Measurements from ENCODE around the gene TDRD3. TPM values are rescaled to one million over a fixed set of nuclear protein-coding genes. Genes with fewer than 3 reads are reported as not detected.

The TDRD3 gene
- total and polyA plus RNA-seq, 9 donors = 23.5 to 37.4 (median 27.5) TPM

- Histone ChIP-seq H3K27me3 (ENCODE audit: control insufficient read depth, insufficient read depth, low read length) (no peaks in the 10 kb centered on the region), H3K4me3 (ENCODE audit: low read length) (no peak overlapping the region), H3K4me1 (ENCODE audit: control insufficient read depth, insufficient read depth, low read length) (no peaks in the 10 kb centered on the region), H3K27ac (ENCODE audit: low read length) (no peak overlapping the region), H3K36me3 (ENCODE audit: control insufficient read depth, insufficient read depth, low read length) (no peaks in the 10 kb centered on the region), H3K9me3 (replicated peaks; ENCODE audit: control insufficient read depth, low read depth, low read length) (no peaks in the 10 kb centered on the region)
- no peak for DNase-seq
- WGBS (ENCODE audit: insufficient coverage) = no CpG with 5 or more reads among the region's 5 CpGs
Observed at GRCh38 chr13:60562096-60562780, 165.2 kb downstream of the TDRD3 start.

GRCh38 chr13:60571571-60571970 is 174.6 kb downstream of the TDRD3 start:
- peaks cover 9% of the 10 kb centered on the region for H3K36me3 ChIP-seq (ENCODE audit: control insufficient read depth, insufficient read depth, low read length)

GRCh38 chr13:60572003-60572798 is 175.2 kb downstream of the TDRD3 start:
- H3K4me1 ChIP-seq (ENCODE audit: control insufficient read depth, insufficient read depth, low read length) = no peaks in the 10 kb centered on the region
- no peak for DNase-seq
- no peaks in the 10 kb centered on the region for H3K9me3 ChIP-seq (replicated peaks; ENCODE audit: control insufficient read depth, low read depth, low read length)
- H3K36me3 ChIP-seq (ENCODE audit: control insufficient read depth, insufficient read depth, low read length) = peaks cover 9% of the 10 kb centered on the region
- no peak overlapping the region for H3K27ac ChIP-seq (ENCODE audit: low read length)
- H3K4me3 ChIP-seq (ENCODE audit: low read length) = no peak overlapping the region
- 60% methylated on average over 2 of the region's 5 CpGs for WGBS (ENCODE audit: insufficient coverage)
- H3K27me3 ChIP-seq (ENCODE audit: control insufficient read depth, insufficient read depth, low read length) = no peaks in the 10 kb centered on the region

More at GRCh38 chr13:60571571-60571970, 174.6 kb downstream of the TDRD3 start:
- Histone ChIP-seq H3K4me1 (ENCODE audit: control insufficient read depth, insufficient read depth, low read length) (no peaks in the 10 kb centered on the region), H3K4me3 (ENCODE audit: low read length) (no peak overlapping the region), H3K27me3 (ENCODE audit: control insufficient read depth, insufficient read depth, low read length) (no peaks in the 10 kb centered on the region), H3K9me3 (replicated peaks; ENCODE audit: control insufficient read depth, low read depth, low read length) (no peaks in the 10 kb centered on the region), H3K27ac (ENCODE audit: low read length) (no peak overlapping the region)
- DNase-seq = no peak

GRCh38 chr13:60572855-60573254 is 175.8 kb downstream of the TDRD3 start:
- Histone ChIP-seq H3K36me3 (ENCODE audit: control insufficient read depth, insufficient read depth, low read length) (peaks cover 9% of the 10 kb centered on the region), H3K27me3 (ENCODE audit: control insufficient read depth, insufficient read depth, low read length) (no peaks in the 10 kb centered on the region), H3K27ac (ENCODE audit: low read length) (no peak overlapping the region), H3K4me1 (ENCODE audit: control insufficient read depth, insufficient read depth, low read length) (no peaks in the 10 kb centered on the region), H3K9me3 (replicated peaks; ENCODE audit: control insufficient read depth, low read depth, low read length) (no peaks in the 10 kb centered on the region), H3K4me3 (ENCODE audit: low read length) (no peak overlapping the region)
- 52% methylated on average over 2 of the region's 8 CpGs for WGBS (ENCODE audit: insufficient coverage)
- DNase-seq = no peak

- no peak overlapping the region for H3K4me3 ChIP-seq (ENCODE audit: low read length)
- no peaks in the 10 kb centered on the region for H3K4me1 ChIP-seq (ENCODE audit: control insufficient read depth, insufficient read depth, low read length)
- no peak for DNase-seq
- no CpG with 5 or more reads among the region's 5 CpGs for WGBS (ENCODE audit: insufficient coverage)
- H3K9me3 ChIP-seq (replicated peaks; ENCODE audit: control insufficient read depth, low read depth, low read length) = no peaks in the 10 kb centered on the region
- H3K36me3 ChIP-seq (ENCODE audit: control insufficient read depth, insufficient read depth, low read length) = peaks cover 2% of the 10 kb centered on the region
- no peak overlapping the region for H3K27ac ChIP-seq (ENCODE audit: low read length)
- H3K27me3 ChIP-seq (ENCODE audit: control insufficient read depth, insufficient read depth, low read length) = no peaks in the 10 kb centered on the region
Observed at GRCh38 chr13:60574735-60575134, 177.7 kb downstream of the TDRD3 start.

- Histone ChIP-seq H3K4me3 (ENCODE audit: low read length) (no peak overlapping the region), H3K36me3 (ENCODE audit: control insufficient read depth, insufficient read depth, low read length) (peaks cover 2% of the 10 kb centered on the region), H3K4me1 (ENCODE audit: control insufficient read depth, insufficient read depth, low read length) (no peaks in the 10 kb centered on the region), H3K9me3 (replicated peaks; ENCODE audit: control insufficient read depth, low read depth, low read length) (no peaks in the 10 kb centered on the region), H3K27me3 (ENCODE audit: control insufficient read depth, insufficient read depth, low read length) (no peaks in the 10 kb centered on the region), H3K27ac (ENCODE audit: low read length) (no peak overlapping the region)
- WGBS (ENCODE audit: insufficient coverage) = no CpG with 5 or more reads among the region's 1 CpG
- no peak for DNase-seq
Observed at GRCh38 chr13:60575142-60575541, 178.1 kb downstream of the TDRD3 start.

- no CpG with 5 or more reads among the region's 3 CpGs for WGBS (ENCODE audit: insufficient coverage)
- H3K27ac ChIP-seq (ENCODE audit: low read length) = no peak overlapping the region
- no peaks in the 10 kb centered on the region for H3K9me3 ChIP-seq (replicated peaks; ENCODE audit: control insufficient read depth, low read depth, low read length)
- DNase-seq = no peak
- H3K27me3 ChIP-seq (ENCODE audit: control insufficient read depth, insufficient read depth, low read length) = no peaks in the 10 kb centered on the region
- H3K36me3 ChIP-seq (ENCODE audit: control insufficient read depth, insufficient read depth, low read length) = peaks cover 2% of the 10 kb centered on the region
- no peak overlapping the region for H3K4me3 ChIP-seq (ENCODE audit: low read length)
- no peaks in the 10 kb centered on the region for H3K4me1 ChIP-seq (ENCODE audit: control insufficient read depth, insufficient read depth, low read length)
Observed at GRCh38 chr13:60577761-60578160, 180.7 kb downstream of the TDRD3 start.

- Histone ChIP-seq H3K4me3 (ENCODE audit: low read length) (no peak overlapping the region), H3K9me3 (replicated peaks; ENCODE audit: control insufficient read depth, low read depth, low read length) (no peaks in the 10 kb centered on the region), H3K27ac (ENCODE audit: low read length) (no peak overlapping the region), H3K4me1 (ENCODE audit: control insufficient read depth, insufficient read depth, low read length) (no peaks in the 10 kb centered on the region), H3K27me3 (ENCODE audit: control insufficient read depth, insufficient read depth, low read length) (no peaks in the 10 kb centered on the region), H3K36me3 (ENCODE audit: control insufficient read depth, insufficient read depth, low read length) (no peaks in the 10 kb centered on the region)
- WGBS (ENCODE audit: insufficient coverage) = 61% methylated on average over 8 of the region's 9 CpGs
- peak; percentile 46 for DNase-seq
Observed at GRCh38 chr13:60583196-60583888, 186.3 kb downstream of the TDRD3 start.

- 89% methylated on average over 3 of the region's 15 CpGs for WGBS (ENCODE audit: insufficient coverage)
- DNase-seq = peak; percentile 15
- Histone ChIP-seq H3K27ac (ENCODE audit: low read length) (no peak overlapping the region), H3K36me3 (ENCODE audit: control insufficient read depth, insufficient read depth, low read length) (no peaks in the 10 kb centered on the region), H3K4me3 (ENCODE audit: low read length) (no peak overlapping the region), H3K27me3 (ENCODE audit: control insufficient read depth, insufficient read depth, low read length) (no peaks in the 10 kb centered on the region), H3K4me1 (ENCODE audit: control insufficient read depth, insufficient read depth, low read length) (no peaks in the 10 kb centered on the region), H3K9me3 (replicated peaks; ENCODE audit: control insufficient read depth, low read depth, low read length) (no peaks in the 10 kb centered on the region)
Observed at GRCh38 chr13:60583911-60584753, 187.1 kb downstream of the TDRD3 start.
